ENCODE measurements around the gene PYCR2. TPM values are rescaled to one million over a fixed set of nuclear protein-coding genes. Genes with fewer than 3 reads are reported as not detected.

Gene PYCR2
- total RNA-seq, 4 donors from 2014 or later, result 31.1 to 46.2 (median 35.5) TPM

DNA sequence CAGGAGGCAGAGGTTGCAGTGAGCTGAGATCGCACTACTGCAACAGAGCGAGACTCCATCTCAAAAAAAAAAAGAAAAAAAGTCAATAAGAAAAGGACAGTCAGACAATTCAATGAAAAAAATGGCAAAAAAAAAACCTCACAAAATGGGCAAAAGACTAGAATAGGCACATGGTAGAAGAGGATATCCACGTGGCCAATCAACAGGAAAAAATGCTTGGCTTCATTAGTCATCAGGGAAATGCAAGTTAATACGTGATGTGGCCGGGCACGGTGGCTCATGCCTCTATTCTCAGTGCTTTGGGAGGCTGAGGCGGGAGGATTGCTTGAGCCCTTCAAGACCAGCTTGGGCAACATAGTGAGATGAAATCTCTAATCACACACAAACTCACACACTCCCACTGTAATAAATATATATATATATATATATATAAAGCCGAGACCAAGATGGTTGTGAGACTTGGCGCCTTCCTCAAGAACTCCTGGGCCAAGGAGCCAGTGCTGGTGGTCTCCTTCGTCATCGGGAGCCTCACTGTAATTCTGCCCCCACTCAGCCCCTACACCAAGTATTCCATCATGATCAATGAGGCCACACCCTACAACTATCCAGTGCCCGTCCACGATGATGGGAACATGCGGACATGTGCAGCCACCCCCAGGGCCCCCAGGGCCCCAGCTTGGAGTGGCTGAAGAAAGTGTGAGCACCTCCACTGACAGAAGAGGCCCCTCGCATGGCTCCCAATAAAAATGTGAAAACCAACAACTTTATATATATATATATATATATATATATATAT is 39.9 kb upstream of the PYCR2 start:
- Histone ChIP-seq H3K27me3 (no peaks in the 10 kb centered on the region), H3K9me3 (no peaks in the 10 kb centered on the region), H3K36me3 (no peaks in the 10 kb centered on the region), H3K4me3 (no peak overlapping the region), H3K27ac (no peak overlapping the region), H3K4me1 (no peaks in the 10 kb centered on the region)
- TF ChIP-seq POLR2A (IDR thresholded peaks at IDR 0.05), result no peak
- TF ChIP-seq CTCF (IDR thresholded peaks at IDR 0.05), result no peak
- peak in 1 of 3 donors; percentile 5 for DNase-seq

DNA sequence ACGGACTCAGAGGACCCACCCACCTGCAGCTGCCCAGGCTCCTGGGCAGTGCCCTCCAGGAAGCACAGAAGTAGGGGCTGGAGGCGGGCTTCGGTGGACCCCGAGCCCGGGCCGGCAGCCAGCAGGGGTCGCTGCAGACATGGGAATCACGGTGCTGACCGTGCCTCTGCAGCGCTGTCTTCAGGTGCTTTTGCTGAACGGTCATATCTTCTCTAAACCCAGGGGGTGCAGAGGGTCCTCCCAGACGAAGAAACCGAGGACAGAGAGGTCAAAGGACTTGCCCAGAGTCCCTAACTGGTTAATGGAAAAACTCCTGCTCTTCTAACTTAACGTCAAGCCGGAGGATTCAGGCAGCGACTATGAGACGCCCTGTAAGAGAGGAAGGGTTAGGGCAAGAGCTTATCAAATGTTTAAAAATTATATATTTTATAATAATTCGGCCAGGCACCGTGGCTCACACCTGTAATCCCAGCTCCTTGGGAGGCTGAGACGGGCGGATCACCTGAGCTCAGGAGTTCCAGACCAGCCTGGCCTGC is 38.5 kb upstream of the PYCR2 start:
- Histone ChIP-seq H3K27ac (no peak overlapping the region), H3K27me3 (no peaks in the 10 kb centered on the region), H3K36me3 (no peaks in the 10 kb centered on the region), H3K4me3 (no peak overlapping the region), H3K4me1 (no peaks in the 10 kb centered on the region), H3K9me3 (no peaks in the 10 kb centered on the region)
- DNase-seq, result peak; percentile 60 to 77 (median 76)
- peak in 5 of 6 experiments; percentile 56 to 68 (median 59) for TF ChIP-seq CTCF (IDR thresholded peaks at IDR 0.05)
- TF ChIP-seq POLR2A (IDR thresholded peaks at IDR 0.05), result no peak

- no peaks in the 10 kb centered on the region for H3K4me1 ChIP-seq
- no peaks in the 10 kb centered on the region for H3K9me3 ChIP-seq
- TF ChIP-seq CTCF (IDR thresholded peaks at IDR 0.05), result no peak
- no peak for TF ChIP-seq POLR2A (IDR thresholded peaks at IDR 0.05)
- H3K27ac ChIP-seq, result no peak overlapping the region
- no peaks in the 10 kb centered on the region for H3K36me3 ChIP-seq
- no peak overlapping the region for H3K4me3 ChIP-seq
- H3K27me3 ChIP-seq, result no peaks in the 10 kb centered on the region
- DNase-seq, result no peak
Measured at GRCh38 chr1:225961659-225962439, 37.8 kb upstream of the PYCR2 start.

- TF ChIP-seq POLR2A (IDR thresholded peaks at IDR 0.05), result no peak
- TF ChIP-seq CTCF (IDR thresholded peaks at IDR 0.05), result no peak
- no peak overlapping the region for H3K27ac ChIP-seq
- H3K4me1 ChIP-seq, result no peaks in the 10 kb centered on the region
- H3K27me3 ChIP-seq, result no peaks in the 10 kb centered on the region
- H3K4me3 ChIP-seq, result no peak overlapping the region
- H3K9me3 ChIP-seq, result no peaks in the 10 kb centered on the region
- DNase-seq, result no peak
- H3K36me3 ChIP-seq, result no peaks in the 10 kb centered on the region
Measured at GRCh38 chr1:225958041-225958440, 34.0 kb upstream of the PYCR2 start.

- DNase-seq, result no peak
- TF ChIP-seq CTCF (IDR thresholded peaks at IDR 0.05) (no peak), POLR2A (IDR thresholded peaks at IDR 0.05) (no peak)
- Histone ChIP-seq H3K4me1 (no peaks in the 10 kb centered on the region), H3K9me3 (no peaks in the 10 kb centered on the region), H3K36me3 (no peaks in the 10 kb centered on the region), H3K4me3 (no peak overlapping the region), H3K27me3 (no peaks in the 10 kb centered on the region), H3K27ac (no peak overlapping the region)
Measured at GRCh38 chr1:225954753-225955152, 30.7 kb upstream of the PYCR2 start.

Measured in Peyer's patch (tissue), 4 donors.